Smooth muscle cell (in vitro differentiated cells): Measurements from ENCODE around the gene PPM1J. TPM values are rescaled to one million over a fixed set of nuclear protein-coding genes. Genes with fewer than 3 reads are reported as not detected.

Experiments
- DNase-seq: peaks from one replicate; lab custom pipeline; 2025; ENCODE audit not compliant: unreplicated experiment; lab: John Stamatoyannopoulos, UW
- H2AFZ ChIP-seq: fragments of 200-600 bp; sonication (generic); 2 replicates; pipeline ENCODE4 v1.6.0; 2016; ENCODE audit warnings: antibody characterized with exemption, low read depth, mild to moderate bottlenecking
- H3F3A ChIP-seq: fragments of 200-600 bp; sonication (generic); 2 replicates; pipeline ENCODE4 v1.6.0; 2017; ENCODE audit warnings: antibody characterized with exemption, low read depth
- H3K27ac ChIP-seq: fragments of 200-600 bp; sonication (generic); 2 replicates; pipeline ENCODE4 v1.5.1; 2016; ENCODE audit warnings: low read depth, mild to moderate bottlenecking
- H3K27me3 ChIP-seq: fragments of 200-600 bp; sonication (generic); 2 replicates; pipeline ENCODE4 v1.6.1; 2016; ENCODE audit warnings: low read depth, mild to moderate bottlenecking
- H3K36me3 ChIP-seq: fragments of 200-600 bp; sonication (generic); 2 replicates; pipeline ENCODE4 v1.5.1; 2016; ENCODE audit warnings: low read depth
- H3K4me1 ChIP-seq: fragments of 200-600 bp; sonication (generic); 2 replicates; pipeline ENCODE4 v1.5.1; 2016; ENCODE audit warnings: low read depth
- H3K4me2 ChIP-seq: fragments of 200-600 bp; sonication (generic); 2 replicates; pipeline ENCODE4 v1.6.0; 2016; ENCODE audit warnings: mild to moderate bottlenecking
- H3K4me3 ChIP-seq: fragments of 200-600 bp; sonication (generic); 2 replicates; pipeline ENCODE4 v1.5.1; 2016; ENCODE audit warnings: mild to moderate bottlenecking
- H3K79me2 ChIP-seq: fragments of 200-600 bp; sonication (generic); 2 replicates; pipeline ENCODE4 v1.6.0; 2016; ENCODE audit warnings: low read depth, mild to moderate bottlenecking
- H3K9ac ChIP-seq: fragments of 200-600 bp; sonication (generic); 2 replicates; pipeline ENCODE4 v1.6.0; 2016; ENCODE audit warnings: low read depth
- H3K9me3 ChIP-seq: fragments of 200-600 bp; sonication (generic); replicated peaks from 2 replicates; pipeline ENCODE4 v1.5.1; 2016; ENCODE audit warnings: low read depth
- H4K20me1 ChIP-seq: fragments of 200-600 bp; sonication (generic); 2 replicates; pipeline ENCODE4 v1.6.0; 2016; ENCODE audit warnings: low read depth
- CTCF ChIP-seq: fragments of 200-600 bp; sonication (generic); IDR thresholded peaks from 2 replicates; pipeline ENCODE4 v1.5.1; 2017; ENCODE audit warnings: borderline replicate concordance, mild to moderate bottlenecking, antibody characterized with exemption; ENCODE audit not compliant: insufficient read depth, poor library complexity, severe bottlenecking
- WGBS: methylation state at CpG from one replicate; pipeline ENCODE4 v1.1.7; 2016; ENCODE audit warnings: low lambda C conversion rate; 5-methylcytosine and 5-hydroxymethylcytosine counted together
- polyA plus RNA-seq: library from polyadenylated mRNA; unstranded; fragments of >200 nt; fragmentation: Nextera tagmentation; extraction: Ambion mirVana; gene quantifications from 2 replicates; pipeline ENCODE4 v1.2.1, GENCODE V29; 2016
- total RNA-seq: library from RNA; depleted of rRNA; stranded (reverse); fragments of >200 nt; gene quantifications from 2 replicates; pipeline ENCODE4 v1.2.3, GENCODE V29; 2014

Gene PPM1J
- total and polyA plus RNA-seq, 2 experiments from 2014 or later: 1.2 to 5.2 TPM

- H3K9ac ChIP-seq: no peak overlapping the region
- DNase-seq: no peak
- no peak overlapping the region for H3K4me2 ChIP-seq
- no peak overlapping the region for H3K27ac ChIP-seq
- H3K4me3 ChIP-seq: no peak overlapping the region
- no peaks in the 10 kb centered on the region for H3K27me3 ChIP-seq
- H3K4me1 ChIP-seq: no peaks in the 10 kb centered on the region
- no peaks in the 10 kb centered on the region for H3K9me3 ChIP-seq
- H2AFZ ChIP-seq: no peak overlapping the region
- WGBS: 98% methylated on average over 6 of the region's 6 CpGs
- no peaks in the 10 kb centered on the region for H3F3A ChIP-seq
- no peaks in the 10 kb centered on the region for H4K20me1 ChIP-seq
- H3K36me3 ChIP-seq: peaks cover 4% of the 10 kb centered on the region
- H3K79me2 ChIP-seq: no peaks in the 10 kb centered on the region
- TF ChIP-seq CTCF: no peak
Observed at GRCh38 chr1:112693821-112694220, 21.3 kb downstream of the PPM1J start.

GRCh38 chr1:112692681-112693080 lies 22.5 kb downstream of the PPM1J start:
- TF ChIP-seq CTCF: no peak
- no peak overlapping the region for H3K4me2 ChIP-seq
- no peaks in the 10 kb centered on the region for H3K9me3 ChIP-seq
- WGBS: 96% methylated on average over 5 of the region's 5 CpGs
- no peak overlapping the region for H2AFZ ChIP-seq
- no peak overlapping the region for H3K27ac ChIP-seq
- H3F3A ChIP-seq: no peaks in the 10 kb centered on the region
- H4K20me1 ChIP-seq: peaks cover under 1% of the 10 kb centered on the region
- peaks cover 4% of the 10 kb centered on the region for H3K36me3 ChIP-seq
- no peak for DNase-seq
- H3K4me3 ChIP-seq: no peak overlapping the region
- no peaks in the 10 kb centered on the region for H3K79me2 ChIP-seq
- no peak overlapping the region for H3K9ac ChIP-seq
- H3K4me1 ChIP-seq: no peaks in the 10 kb centered on the region
- no peaks in the 10 kb centered on the region for H3K27me3 ChIP-seq

GRCh38 chr1:112689842-112690237 lies 25.3 kb downstream of the PPM1J start:
- Histone ChIP-seq H3K4me3 (no peak overlapping the region), H3F3A (no peaks in the 10 kb centered on the region), H2AFZ (no peak overlapping the region), H4K20me1 (peaks cover 26% of the 10 kb centered on the region), H3K4me1 (no peaks in the 10 kb centered on the region), H3K36me3 (peaks cover 4% of the 10 kb centered on the region), H3K27me3 (no peaks in the 10 kb centered on the region), H3K9me3 (no peaks in the 10 kb centered on the region), H3K9ac (no peak overlapping the region), H3K27ac (no peak overlapping the region), H3K79me2 (peaks cover 8% of the 10 kb centered on the region), H3K4me2 (no peak overlapping the region)
- DNase-seq: no peak
- TF ChIP-seq CTCF: no peak
- 93% methylated on average over 10 of the region's 11 CpGs for WGBS

- DNase-seq: no peak
- H3K4me3 ChIP-seq: no peak overlapping the region
- no peaks in the 10 kb centered on the region for H3K4me1 ChIP-seq
- H3K79me2 ChIP-seq: peaks cover 13% of the 10 kb centered on the region
- H3K9me3 ChIP-seq: no peaks in the 10 kb centered on the region
- H3K9ac ChIP-seq: no peak overlapping the region
- H3K27me3 ChIP-seq: no peaks in the 10 kb centered on the region
- H3K36me3 ChIP-seq: peaks cover 4% of the 10 kb centered on the region
- no peak overlapping the region for H2AFZ ChIP-seq
- H3K27ac ChIP-seq: no peak overlapping the region
- WGBS: 98% methylated on average over 9 of the region's 9 CpGs
- no peak for TF ChIP-seq CTCF
- H3K4me2 ChIP-seq: no peak overlapping the region
- H3F3A ChIP-seq: no peaks in the 10 kb centered on the region
- H4K20me1 ChIP-seq: peaks cover 31% of the 10 kb centered on the region
Observed at GRCh38 chr1:112689196-112689841, 25.8 kb downstream of the PPM1J start.
